CD4-positive, alpha-beta memory T cell (primary cell): ENCODE data around the gene APC2. TPM values are rescaled to one million over a fixed set of nuclear protein-coding genes. Genes with fewer than 3 reads are reported as not detected.
A peak's percentile ranks its signal among the peaks of the same experiment; 100 is the strongest.

Experiments
- CTCF ChIA-PET: fragments of 350-600 bp; sonication (Branson Sonifier 250); formaldehyde crosslinking; loops from one replicate; lab custom pipeline; 2021; ENCODE audit warnings: inconsistent platforms; ENCODE audit not compliant: partially characterized antibody; lab: Charles Lee
- POLR2A ChIA-PET: fragments of 350-600 bp; sonication (Branson Sonifier 250); formaldehyde crosslinking; loops from one replicate; lab custom pipeline; 2021; ENCODE audit not compliant: partially characterized antibody; lab: Charles Lee
- DNase-seq, 5 donors: peaks; one replicate each; pipeline versions ENCODE4 v3.0.0 to v3.0.0-alpha.2; 2020 to 2022; ENCODE audit warnings: mixed read lengths in 1 of 5
- H3K27ac ChIP-seq: one replicate; pipeline ENCODE4 v1.7.0; 2013; ENCODE audit warnings: low read depth, low read length
- H3K27me3 ChIP-seq: 2 replicates; pipeline ENCODE4 v1.7.0; 2013; ENCODE audit warnings: mild to moderate bottlenecking, low read length, moderate library complexity; ENCODE audit not compliant: insufficient read depth
- H3K36me3 ChIP-seq: 2 replicates; pipeline ENCODE4 v1.7.0; 2013; ENCODE audit warnings: mild to moderate bottlenecking, low read length, moderate library complexity; ENCODE audit not compliant: insufficient read depth
- H3K4me1 ChIP-seq: 2 replicates; pipeline ENCODE4 v1.7.0; 2013; ENCODE audit warnings: mild to moderate bottlenecking, low read length, moderate library complexity; ENCODE audit not compliant: insufficient read depth
- H3K4me3 ChIP-seq, 2 donors: one replicate each; pipeline ENCODE4 v1.7.0; 2013; ENCODE audit warnings: low read length in 2 of 2, mild to moderate bottlenecking in 1 of 2
- H3K9me3 ChIP-seq, 2 donors: one replicate each; pipeline ENCODE4 v1.7.0; 2013; ENCODE audit warnings: low read length in 2 of 2, control low read depth in 1 of 2; ENCODE audit not compliant: control insufficient read depth in 1 of 2
- H3K27ac Mint-ChIP-seq, 7 donors: one replicate each; pipeline ENCODE4 v1.8.0; 2020 to 2021; ENCODE audit warnings: mixed read lengths in 7 of 7, mild to moderate bottlenecking in 6 of 7, inconsistent platforms in 3 of 7, moderate library complexity in 3 of 7
- H3K27me3 Mint-ChIP-seq, 2 donors: one replicate each; pipeline ENCODE4 v1.8.0; 2020 to 2021; ENCODE audit warnings: mixed read lengths in 2 of 2
- H3K36me3 Mint-ChIP-seq, 2 donors: one replicate each; pipeline ENCODE4 v1.8.0; 2020 to 2021; ENCODE audit warnings: mixed read lengths in 2 of 2, inconsistent platforms in 1 of 2, mild to moderate bottlenecking in 1 of 2
- H3K4me1 Mint-ChIP-seq, 4 donors: one replicate each; pipeline ENCODE4 v1.8.0; 2020 to 2021; ENCODE audit warnings: mixed read lengths in 4 of 4, mild to moderate bottlenecking in 1 of 4
- H3K4me3 Mint-ChIP-seq, 8 donors: one replicate each; pipeline ENCODE4 v1.8.0; 2020 to 2021; ENCODE audit warnings: mixed read lengths in 8 of 8, mild to moderate bottlenecking in 7 of 8, moderate library complexity in 6 of 8, inconsistent platforms in 3 of 8
- H3K9me3 Mint-ChIP-seq, 8 donors: one replicate each; pipeline ENCODE4 v1.8.0; 2020 to 2021; ENCODE audit warnings: mixed read lengths in 8 of 8, mild to moderate bottlenecking in 5 of 8, inconsistent platforms in 3 of 8, moderate library complexity in 1 of 8
- intact Hi-C: fragments of 100-400 bp; cut with micrococcal nuclease; formaldehyde crosslinking; loops from one replicate; pipeline ENCODE4 v1.15.1; 2023
- polyA plus RNA-seq, 2 donors: library from polyadenylated mRNA; unstranded; fragments of 300-500 nt; fragmentation: Illumina TruSeq; gene quantifications; one replicate each; pipeline ENCODE4 v1.2.3, GENCODE V29; 2021
- total RNA-seq, 2 experiments: library from RNA; stranded (reverse); gene quantifications; one replicate each; pipeline ENCODE4 v1.2.3, GENCODE V29; 2021

APC2 gene
- total and polyA plus RNA-seq, 4 experiments from 2014 or later, result not detected

DNA sequence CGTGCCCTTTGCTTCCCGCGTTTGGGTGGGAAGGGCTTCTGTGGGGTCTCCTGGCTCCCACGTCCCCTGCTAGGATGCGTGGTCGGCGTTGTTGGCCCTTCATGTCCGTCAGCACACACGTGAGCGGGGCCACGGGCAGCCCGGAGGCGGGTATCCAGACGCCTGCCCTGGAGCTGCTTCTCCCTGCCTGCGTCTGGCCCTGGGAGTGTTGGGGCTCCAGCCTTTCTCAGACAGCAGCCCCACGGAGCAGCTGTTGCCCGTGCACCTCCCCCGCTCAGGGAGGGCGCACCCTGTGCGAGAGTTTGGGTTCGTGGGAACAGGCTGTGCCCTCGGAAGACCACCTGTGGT is 28.0 kb upstream of the APC2 start:
- H3K27me3 Mint-ChIP-seq, result no peaks in the 10 kb centered on the region
- H3K4me3 Mint-ChIP-seq, result no peak overlapping the region
- intact Hi-C loops, result no loop called here
- H3K27ac Mint-ChIP-seq, result no peak overlapping the region
- Histone ChIP-seq H3K27ac (no peak overlapping the region), H3K9me3 (no peaks in the 10 kb centered on the region), H3K4me3 (no peak overlapping the region), H3K36me3 (peaks cover 85% of the 10 kb centered on the region), H3K27me3 (no peaks in the 10 kb centered on the region), H3K4me1 (peaks cover 8% of the 10 kb centered on the region)
- H3K36me3 Mint-ChIP-seq, result peaks cover 32 to 52% of the 10 kb centered on the region in 2 donors
- peaks cover 6 to 21% (median 12%) of the 10 kb centered on the region in 4 donors for H3K4me1 Mint-ChIP-seq
- CTCF ChIA-PET, result no interaction called here
- POLR2A ChIA-PET, result interaction anchor here (1.6 to 2.0 kb wide), 2 partner anchors 13 to 153 kb away, joined by 4 to 5 read pairs; partner anchors contain the start of gene CIRBP
- DNase-seq, result no peak
- H3K9me3 Mint-ChIP-seq, result peaks cover 0 to 7% (median 0%) of the 10 kb centered on the region in 8 donors

DNA sequence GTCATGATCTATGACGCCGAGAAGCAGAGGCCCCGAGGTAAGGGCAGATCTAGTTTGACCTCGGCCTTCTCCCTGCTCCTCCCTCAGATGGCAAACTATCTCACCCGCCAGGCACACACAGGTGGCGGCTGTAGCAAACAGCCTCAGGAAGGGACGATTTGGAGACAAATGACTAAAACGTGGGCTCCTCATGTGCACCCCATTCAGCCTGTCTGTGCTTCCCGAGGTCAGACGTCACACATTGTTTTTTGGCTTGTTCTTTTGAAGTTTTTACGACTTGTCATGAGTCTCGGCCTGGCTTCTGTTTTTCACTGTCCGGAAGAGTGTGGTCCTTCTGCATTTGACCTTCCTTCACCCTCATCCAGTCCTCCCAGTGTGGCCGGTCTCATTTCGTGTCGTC is 27.6 kb upstream of the APC2 start:
- H3K36me3 Mint-ChIP-seq, result peaks cover 31 to 50% of the 10 kb centered on the region in 2 donors
- no peak overlapping the region for H3K4me3 Mint-ChIP-seq
- no peak for DNase-seq
- peaks cover 4 to 17% (median 9%) of the 10 kb centered on the region in 4 donors for H3K4me1 Mint-ChIP-seq
- no peak overlapping the region for H3K27ac Mint-ChIP-seq
- Histone ChIP-seq H3K27me3 (no peaks in the 10 kb centered on the region), H3K9me3 (no peaks in the 10 kb centered on the region), H3K4me1 (peaks cover 4% of the 10 kb centered on the region), H3K4me3 (no peak overlapping the region), H3K36me3 (peaks cover 81% of the 10 kb centered on the region), H3K27ac (no peak overlapping the region)
- no peaks in the 10 kb centered on the region for H3K27me3 Mint-ChIP-seq
- intact Hi-C loops, result no loop called here
- CTCF ChIA-PET, result no interaction called here
- peaks cover 0 to 7% (median 0%) of the 10 kb centered on the region in 8 donors for H3K9me3 Mint-ChIP-seq
- POLR2A ChIA-PET, result interaction anchor here (1.6 kb wide), 1 partner anchor 153 kb away, joined by 4 read pairs; the partner anchor contains the start of gene CIRBP

DNA sequence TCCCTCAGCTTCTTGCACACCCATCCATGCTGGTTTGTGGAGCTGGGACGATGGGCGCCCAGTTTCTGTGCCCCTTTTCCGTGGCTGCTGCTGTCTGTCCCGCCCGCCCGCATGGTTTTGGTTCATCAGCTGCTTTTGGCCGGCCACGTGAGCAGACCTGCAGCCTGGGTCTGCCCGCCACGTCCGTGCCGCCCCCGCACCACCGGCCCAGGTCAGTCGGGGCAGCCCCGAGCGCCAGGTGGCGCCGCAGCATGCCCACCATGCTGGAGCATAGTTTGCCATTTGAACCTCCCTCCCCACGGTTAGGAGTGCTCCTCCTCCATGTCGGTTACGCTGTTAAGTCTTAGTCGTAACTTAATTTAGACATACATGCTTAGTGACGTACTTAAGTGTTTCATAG is 27.0 kb upstream of the APC2 start:
- peaks cover 28 to 51% of the 10 kb centered on the region in 2 donors for H3K36me3 Mint-ChIP-seq

GRCh38 chr19:1423436-1424191 is 26.3 kb upstream of the APC2 start:
- peaks cover 0 to 13% (median 5%) of the 10 kb centered on the region in 4 donors for H3K4me1 Mint-ChIP-seq
- ChIA-PET CTCF (no interaction called here), POLR2A (interaction anchor here (1.6 kb wide), 1 partner anchor 154 kb away, joined by 4 read pairs; the partner anchor contains the start of gene CIRBP)
- no peak overlapping the region for H3K27ac ChIP-seq
- no peaks in the 10 kb centered on the region for H3K9me3 ChIP-seq
- no peaks in the 10 kb centered on the region for H3K27me3 Mint-ChIP-seq
- intact Hi-C loops, result no loop called here
- H3K36me3 ChIP-seq, result peaks cover 79% of the 10 kb centered on the region
- no peaks in the 10 kb centered on the region for H3K27me3 ChIP-seq
- H3K36me3 Mint-ChIP-seq, result peaks cover 28 to 50% of the 10 kb centered on the region in 2 donors
- peak overlapping the region in 2 of 7 donors; percentile 2 to 54 for H3K27ac Mint-ChIP-seq
- no peak for DNase-seq
- H3K9me3 Mint-ChIP-seq, result peaks cover 0 to 7% (median 0%) of the 10 kb centered on the region in 8 donors
- H3K4me1 ChIP-seq, result no peaks in the 10 kb centered on the region
- no peak overlapping the region for H3K4me3 ChIP-seq
- no peak overlapping the region for H3K4me3 Mint-ChIP-seq

More for the DNA sequence above, 27.0 kb upstream of the APC2 start:
- Histone ChIP-seq H3K27ac (no peak overlapping the region), H3K9me3 (no peaks in the 10 kb centered on the region), H3K4me1 (no peaks in the 10 kb centered on the region), H3K27me3 (no peaks in the 10 kb centered on the region), H3K36me3 (peaks cover 80% of the 10 kb centered on the region), H3K4me3 (no peak overlapping the region)
- H3K4me1 Mint-ChIP-seq, result peaks cover under 1 to 13% (median 5%) of the 10 kb centered on the region in 4 donors
- H3K27me3 Mint-ChIP-seq, result no peaks in the 10 kb centered on the region
- CTCF ChIA-PET, result no interaction called here
- POLR2A ChIA-PET, result interaction anchor here (1.6 kb wide), 1 partner anchor 154 kb away, joined by 4 read pairs; the partner anchor contains the start of gene CIRBP
- peak overlapping the region in 2 of 7 donors; percentile 41 to 54 for H3K27ac Mint-ChIP-seq
- H3K9me3 Mint-ChIP-seq, result peaks cover 0 to 7% (median 0%) of the 10 kb centered on the region in 8 donors
- intact Hi-C loops, result no loop called here
- peak overlapping the region in 1 of 8 donors; percentile 42 for H3K4me3 Mint-ChIP-seq
- no peak for DNase-seq

DNA sequence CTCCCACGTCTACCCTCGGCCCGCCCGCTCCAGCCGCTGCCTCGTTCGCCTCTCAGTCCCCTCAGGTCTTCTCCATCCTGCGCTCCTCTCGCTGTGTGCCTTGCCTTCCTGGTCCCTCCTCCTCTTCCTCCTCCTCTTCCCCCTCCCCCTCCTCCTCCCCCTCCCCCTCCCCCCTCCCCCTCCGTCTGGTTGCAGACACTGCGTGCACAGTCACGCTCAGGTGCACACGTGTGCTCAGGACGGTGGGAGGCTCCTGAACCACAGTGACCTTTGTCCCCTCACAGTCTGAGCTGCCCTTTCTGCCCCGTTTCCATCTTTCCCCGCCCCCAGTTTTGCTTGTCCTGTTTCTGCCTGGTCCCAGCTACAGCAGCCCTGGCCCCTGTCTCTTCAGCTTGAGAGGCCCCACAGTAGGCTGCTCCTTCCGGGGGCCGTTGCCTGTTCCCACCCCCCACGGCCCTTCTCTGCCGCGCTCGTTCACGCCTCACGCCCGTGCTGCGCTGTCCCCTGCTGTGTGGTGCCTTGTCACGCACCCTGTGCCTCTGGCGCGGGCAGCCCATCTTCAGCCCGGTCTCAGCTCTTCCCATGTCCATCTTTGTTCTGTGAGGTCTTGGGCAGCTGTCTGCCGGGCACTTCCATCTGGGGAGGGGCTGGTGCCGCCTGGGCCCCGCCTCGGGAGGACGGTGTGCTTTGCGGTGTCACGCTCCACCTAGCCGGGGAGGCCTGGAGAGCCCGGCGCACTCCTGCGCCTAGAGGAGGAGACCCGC is 25.5 kb upstream of the APC2 start:
- POLR2A ChIA-PET, result no interaction called here

GRCh38 chr19:1425102-1425837 is 24.7 kb upstream of the APC2 start:
- no peak for DNase-seq
- H3K27ac Mint-ChIP-seq, result peak overlapping the region in 1 of 7 donors; percentile 48
- H3K27me3 ChIP-seq, result no peaks in the 10 kb centered on the region

More for the DNA sequence above, 25.5 kb upstream of the APC2 start:
- Histone ChIP-seq H3K4me3 (no peak overlapping the region), H3K36me3 (peaks cover 75% of the 10 kb centered on the region), H3K27me3 (no peaks in the 10 kb centered on the region), H3K4me1 (no peaks in the 10 kb centered on the region), H3K27ac (no peak overlapping the region), H3K9me3 (no peaks in the 10 kb centered on the region)
- no peak for DNase-seq
- Mint-ChIP-seq H3K4me1 (peaks cover 0 to 13% (median 5%) of the 10 kb centered on the region in 4 donors), H3K4me3 (no peak overlapping the region), H3K27me3 (no peaks in the 10 kb centered on the region), H3K36me3 (peaks cover 23 to 45% of the 10 kb centered on the region in 2 donors), H3K9me3 (peaks cover 0 to 7% (median 0%) of the 10 kb centered on the region in 8 donors), H3K27ac (peak overlapping the region in 2 of 7 donors; percentile 42 to 48)
- intact Hi-C loops, result no loop called here
- CTCF ChIA-PET, result no interaction called here

More at GRCh38 chr19:1425102-1425837, 24.7 kb upstream of the APC2 start:
- H3K4me1 ChIP-seq, result no peaks in the 10 kb centered on the region
- POLR2A ChIA-PET, result no interaction called here
- Mint-ChIP-seq H3K9me3 (peaks cover 0 to 4% (median 0%) of the 10 kb centered on the region in 8 donors), H3K27me3 (no peaks in the 10 kb centered on the region), H3K4me1 (peaks cover 0 to 13% (median 5%) of the 10 kb centered on the region in 4 donors), H3K36me3 (peaks cover 19 to 42% of the 10 kb centered on the region in 2 donors), H3K4me3 (peak overlapping the region in 1 of 8 donors; percentile 41)
- H3K4me3 ChIP-seq, result no peak overlapping the region
- H3K9me3 ChIP-seq, result no peaks in the 10 kb centered on the region
- CTCF ChIA-PET, result interaction anchor here (0.5 kb wide), 1 partner anchor 39 kb away, joined by 3 read pairs; no protein-coding TSS in a partner anchor
- H3K36me3 ChIP-seq, result peaks cover 76% of the 10 kb centered on the region
- intact Hi-C loops, result no loop called here
- H3K27ac ChIP-seq, result no peak overlapping the region
